ENCODE results near the gene COMT.

COMT gene

GRCh38 chr22:19992481-19992911, 50.9 kb downstream of the COMT start:
- H3K4me3 ChIP-seq (ENCODE audit: low read depth, low read length) = no peak overlapping the region

GRCh38 chr22:19992921-19993355, 51.4 kb downstream of the COMT start:
- no peak overlapping the region for H3K4me3 ChIP-seq (ENCODE audit: low read depth, low read length)

- H3K4me3 ChIP-seq (ENCODE audit: low read depth, low read length) = no peak overlapping the region
Measured at GRCh38 chr22:19993926-19994325, 52.4 kb downstream of the COMT start.

- no peak overlapping the region for H3K4me3 ChIP-seq (ENCODE audit: low read depth, low read length)
Measured at GRCh38 chr22:19994851-19995610, 53.5 kb downstream of the COMT start.

GRCh38 chr22:19995611-19996339, 54.2 kb downstream of the COMT start:
- no peak overlapping the region for H3K4me3 ChIP-seq (ENCODE audit: low read depth, low read length)

- no peak overlapping the region for H3K4me3 ChIP-seq (ENCODE audit: low read depth, low read length)
Measured at GRCh38 chr22:19996694-19997384, 55.3 kb downstream of the COMT start.

- no peak overlapping the region for H3K4me3 ChIP-seq (ENCODE audit: low read depth, low read length)
Measured at GRCh38 chr22:19997561-19998231, 56.1 kb downstream of the COMT start.

GRCh38 chr22:19998232-19998951, 56.8 kb downstream of the COMT start:
- H3K4me3 ChIP-seq (ENCODE audit: low read depth, low read length) = no peak overlapping the region

- no peak overlapping the region for H3K4me3 ChIP-seq (ENCODE audit: low read depth, low read length)
Measured at GRCh38 chr22:19998991-19999820, 57.6 kb downstream of the COMT start.

- no peak overlapping the region for H3K4me3 ChIP-seq (ENCODE audit: low read depth, low read length)
Measured at GRCh38 chr22:20000246-20001081, 58.9 kb downstream of the COMT start.

GRCh38 chr22:20001082-20001638, 59.6 kb downstream of the COMT start:
- H3K4me3 ChIP-seq (ENCODE audit: low read depth, low read length) = no peak overlapping the region

GRCh38 chr22:20002128-20002527, 60.6 kb downstream of the COMT start:
- H3K4me3 ChIP-seq (ENCODE audit: low read depth, low read length) = no peak overlapping the region

- no peak overlapping the region for H3K4me3 ChIP-seq (ENCODE audit: low read depth, low read length)
Measured at GRCh38 chr22:20002636-20003035, 61.1 kb downstream of the COMT start.

GRCh38 chr22:20003304-20003703, 61.7 kb downstream of the COMT start:
- H3K4me3 ChIP-seq (ENCODE audit: low read depth, low read length) = no peak overlapping the region

- no peak overlapping the region for H3K4me3 ChIP-seq (ENCODE audit: low read depth, low read length)
Measured at GRCh38 chr22:20004464-20004863, 62.9 kb downstream of the COMT start.

- H3K4me3 ChIP-seq (ENCODE audit: low read depth, low read length) = no peak overlapping the region
Measured at GRCh38 chr22:20008221-20008995, 66.8 kb downstream of the COMT start.

- no peak overlapping the region for H3K4me3 ChIP-seq (ENCODE audit: low read depth, low read length)
Measured at GRCh38 chr22:20009018-20009491, 67.5 kb downstream of the COMT start.

Data from iPS-11a (cell line).